Activated naive CD4-positive, alpha-beta T cell treated with Interleukin-2 at 50 U/mL for 16 hours (primary cell): ENCODE measurements around the gene CDH24.
A peak's percentile ranks its signal among the peaks of the same experiment; 100 is the strongest.

ENCODE experiments used
- DNase-seq: peaks from one replicate; pipeline ENCODE4 v3.0.0-alpha.2; 2020

The CDH24 gene

GRCh38 chr14:23043145-23043544 lies 14.2 kb downstream of the CDH24 start:
- DNase-seq, result no peak

GRCh38 chr14:23042162-23042965 lies 15.0 kb downstream of the CDH24 start, which contains the start of gene PSMB11:
Gene PSMB11, plus strand, starts transcription at chr14:23042212. Its CDS starts 14 bp downstream, at chr14:23042226.
- DNase-seq, result no peak

GRCh38 chr14:23041729-23042128 lies 15.6 kb downstream of the CDH24 start:
- no peak for DNase-seq

- DNase-seq, result no peak
Observed at GRCh38 chr14:23040100-23040499, 17.2 kb downstream of the CDH24 start.

- DNase-seq, result no peak
Observed at GRCh38 chr14:23035303-23036144, 21.8 kb downstream of the CDH24 start.

- DNase-seq, result peak; percentile 90
Observed at GRCh38 chr14:23034498-23035302, 22.6 kb downstream of the CDH24 start, which contains the start of gene PSMB5. Gene PSMB5, minus strand, starts transcription at chr14:23034900. Its CDS starts 19 bp downstream, at chr14:23034881.

GRCh38 chr14:23033801-23034497 lies 23.4 kb downstream of the CDH24 start:
- no peak for DNase-seq

GRCh38 chr14:23033251-23033727 lies 24.0 kb downstream of the CDH24 start:
- no peak for DNase-seq

GRCh38 chr14:23030936-23031335 lies 26.4 kb downstream of the CDH24 start:
- DNase-seq, result no peak

GRCh38 chr14:23028799-23029198 lies 28.5 kb downstream of the CDH24 start:
- DNase-seq, result peak; percentile 14

GRCh38 chr14:23025151-23025814 lies 32.0 kb downstream of the CDH24 start:
- DNase-seq, result no peak

- DNase-seq, result no peak
Observed at GRCh38 chr14:23024612-23025075, 32.7 kb downstream of the CDH24 start.

- no peak for DNase-seq
Observed at GRCh38 chr14:23023795-23024152, 33.5 kb downstream of the CDH24 start.

- no peak for DNase-seq
Observed at GRCh38 chr14:23023022-23023794, 34.1 kb downstream of the CDH24 start.

GRCh38 chr14:23021889-23022442 lies 35.4 kb downstream of the CDH24 start:
- DNase-seq, result no peak

- DNase-seq, result no peak
Observed at GRCh38 chr14:23021434-23021833, 35.9 kb downstream of the CDH24 start.

GRCh38 chr14:23020143-23021128 lies 36.9 kb downstream of the CDH24 start:
- no peak for DNase-seq

GRCh38 chr14:23018107-23018506 lies 39.2 kb downstream of the CDH24 start:
- DNase-seq, result no peak

- no peak for DNase-seq
Observed at GRCh38 chr14:23017091-23017490, 40.2 kb downstream of the CDH24 start.
